ENCODE results near the gene NR2F1-AS1. TPM values are rescaled to one million over a fixed set of nuclear protein-coding genes. Genes with fewer than 3 reads are reported as not detected.

Gene NR2F1-AS1
- total RNA-seq, 2 donors from 2014 or later: 10.5 to 11.9 TPM

DNA sequence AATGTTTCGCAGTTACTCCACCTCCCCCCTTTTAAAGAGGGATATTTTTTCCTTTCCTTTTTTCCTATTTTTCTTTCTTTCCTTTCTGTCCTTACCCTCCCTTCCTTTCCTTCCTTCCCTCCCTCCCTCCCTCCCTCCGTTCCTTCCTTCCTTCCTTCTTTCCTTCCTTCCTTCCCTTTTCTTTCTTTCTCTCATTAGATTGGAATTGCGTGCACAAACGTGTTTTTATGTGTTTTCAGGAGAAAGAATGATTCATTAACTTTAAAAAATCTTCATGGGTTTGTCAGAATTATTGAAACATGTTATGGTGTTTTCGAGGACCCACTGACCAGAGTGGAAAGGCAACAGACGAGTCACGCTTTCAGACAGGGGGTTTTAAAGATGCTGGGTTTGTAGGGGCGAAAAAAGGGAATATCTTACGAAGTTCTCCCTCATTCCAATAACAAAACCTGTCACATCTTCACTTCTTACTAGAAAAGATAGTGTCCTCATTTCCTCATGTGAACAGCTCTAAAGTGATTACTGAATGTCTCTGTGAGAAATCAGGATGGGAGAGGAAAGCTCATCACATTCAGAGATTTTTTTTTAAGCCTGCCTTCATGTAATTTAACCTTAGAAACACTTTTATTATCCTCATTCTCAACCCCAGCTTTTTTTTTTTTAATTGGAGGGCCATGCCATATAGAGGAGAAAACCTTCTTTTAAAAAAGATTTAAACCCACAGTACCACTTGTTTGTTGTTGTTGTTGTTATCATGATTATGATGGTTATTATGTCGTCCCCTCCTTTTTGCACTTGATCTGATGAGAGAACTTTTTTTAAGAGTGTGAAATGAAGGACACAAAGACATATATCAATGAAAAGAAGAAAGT lies 23.9 kb upstream of the NR2F1-AS1 start:
- intact Hi-C loops (cut with DNase I): loop anchor here in 1 of 2 donors (5.0 kb wide), 1 partner anchor 197 kb away; no protein-coding TSS in a partner anchor
- ATAC-seq (no peak), DNase-seq (no peak)

DNA sequence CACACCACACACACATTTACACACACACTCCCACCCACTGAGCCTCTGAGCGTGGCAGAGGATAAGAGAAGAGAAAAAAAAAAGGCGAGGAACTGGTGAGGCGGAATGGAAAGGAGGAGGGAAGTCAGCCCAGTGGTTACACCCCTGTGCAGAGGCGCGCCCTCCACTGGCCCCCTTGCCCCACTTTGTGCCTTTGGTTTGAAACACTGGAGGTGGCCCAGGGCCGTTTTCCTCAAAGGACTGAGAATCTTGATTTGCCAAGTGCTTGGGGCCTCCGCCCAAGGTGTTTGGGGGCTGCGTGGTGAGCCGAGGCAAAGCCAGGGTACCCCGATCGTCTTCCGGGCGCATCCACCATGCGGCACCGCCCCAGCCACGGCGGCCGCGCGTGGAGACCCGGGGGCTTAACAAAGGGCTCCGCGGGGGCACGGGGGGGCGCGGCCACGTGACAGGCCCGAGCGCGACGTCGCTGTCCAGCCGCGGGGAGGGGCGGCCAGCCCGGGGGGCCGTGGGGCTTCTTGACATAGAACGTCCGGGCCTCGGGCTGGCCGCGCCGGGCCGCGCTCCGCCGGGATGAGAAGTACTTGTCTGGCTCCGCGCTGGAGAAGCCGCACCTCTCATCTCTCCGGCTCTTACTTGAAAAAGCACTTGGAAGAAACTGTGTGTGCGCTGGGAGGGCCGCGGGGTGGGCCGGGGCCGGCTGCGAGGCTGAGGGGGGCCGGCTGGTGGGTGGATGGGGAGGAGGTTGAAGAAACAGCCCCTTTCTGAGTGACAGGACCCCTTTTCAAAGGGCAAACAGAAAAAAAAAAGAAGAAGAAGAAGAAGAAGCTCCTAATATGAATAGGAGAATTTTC lies 23.0 kb upstream of the NR2F1-AS1 start:
- intact Hi-C loops (cut with DNase I): no loop called here
- DNase-seq (no peak), ATAC-seq (peak; percentile 50 to 54)

DNA sequence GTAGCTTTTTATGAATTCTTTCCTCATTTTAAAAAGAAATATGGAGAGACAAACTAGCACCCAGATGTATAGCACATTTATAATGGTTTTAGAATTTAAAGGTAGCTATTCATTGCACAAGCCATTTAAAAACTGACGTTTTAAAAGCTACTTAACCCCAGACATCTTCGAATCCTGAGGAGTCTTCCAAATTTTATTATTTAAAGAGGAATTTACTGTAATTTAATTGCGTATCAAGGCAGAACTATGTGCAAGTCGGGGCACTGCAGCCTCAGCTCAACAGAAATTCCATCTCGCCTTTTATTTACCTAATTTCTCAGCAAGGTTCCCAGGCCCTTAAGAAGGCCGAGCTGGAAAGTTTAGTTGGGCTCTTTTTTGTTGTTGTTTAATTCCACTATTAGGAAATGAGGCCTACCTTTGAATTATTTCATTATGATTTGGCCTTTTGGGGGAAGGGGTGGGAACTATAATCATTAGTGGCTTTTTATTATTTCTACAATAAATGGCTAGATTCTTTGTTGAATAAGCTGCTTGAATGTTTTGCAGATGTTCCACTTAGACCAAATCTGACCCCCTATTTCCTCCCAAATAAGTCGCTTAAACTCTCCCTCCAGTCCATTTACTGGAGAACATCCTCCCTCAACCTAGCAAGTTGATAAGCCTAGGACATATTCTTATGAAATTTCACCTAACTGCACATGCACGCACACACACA lies 22.2 kb upstream of the NR2F1-AS1 start:
- intact Hi-C loops (cut with DNase I): no loop called here
- ATAC-seq: no peak

GRCh38 chr5:93602241-93603077 lies 21.4 kb upstream of the NR2F1-AS1 start:
- intact Hi-C loops (cut with DNase I): no loop called here
- peak; percentile 14 to 42 for ATAC-seq
- no peak for DNase-seq

More for the DNA sequence above, 22.2 kb upstream of the NR2F1-AS1 start:
- DNase-seq: no peak

DNA sequence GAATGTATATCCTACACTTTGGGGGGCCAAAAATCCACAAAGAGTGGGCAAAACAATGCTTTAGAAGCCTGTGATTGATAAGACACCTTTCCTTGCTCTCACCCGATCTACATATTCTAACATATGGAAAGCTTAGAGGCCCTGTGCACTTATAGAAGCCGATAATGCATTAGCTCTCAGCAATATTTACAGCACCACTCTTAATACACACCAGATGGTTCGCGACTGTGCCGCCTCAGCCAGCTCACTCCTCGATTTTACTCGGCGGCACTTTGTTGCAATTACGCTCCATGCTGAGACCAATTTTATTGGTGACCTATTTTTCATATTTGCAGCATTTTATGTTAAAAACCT lies 20.8 kb upstream of the NR2F1-AS1 start:
- DNase-seq (no peak), ATAC-seq (no peak)
- intact Hi-C loops (cut with DNase I): loop anchor here in 1 of 2 donors (2.0 kb wide), 1 partner anchor 75 kb away; no protein-coding TSS in a partner anchor

DNA sequence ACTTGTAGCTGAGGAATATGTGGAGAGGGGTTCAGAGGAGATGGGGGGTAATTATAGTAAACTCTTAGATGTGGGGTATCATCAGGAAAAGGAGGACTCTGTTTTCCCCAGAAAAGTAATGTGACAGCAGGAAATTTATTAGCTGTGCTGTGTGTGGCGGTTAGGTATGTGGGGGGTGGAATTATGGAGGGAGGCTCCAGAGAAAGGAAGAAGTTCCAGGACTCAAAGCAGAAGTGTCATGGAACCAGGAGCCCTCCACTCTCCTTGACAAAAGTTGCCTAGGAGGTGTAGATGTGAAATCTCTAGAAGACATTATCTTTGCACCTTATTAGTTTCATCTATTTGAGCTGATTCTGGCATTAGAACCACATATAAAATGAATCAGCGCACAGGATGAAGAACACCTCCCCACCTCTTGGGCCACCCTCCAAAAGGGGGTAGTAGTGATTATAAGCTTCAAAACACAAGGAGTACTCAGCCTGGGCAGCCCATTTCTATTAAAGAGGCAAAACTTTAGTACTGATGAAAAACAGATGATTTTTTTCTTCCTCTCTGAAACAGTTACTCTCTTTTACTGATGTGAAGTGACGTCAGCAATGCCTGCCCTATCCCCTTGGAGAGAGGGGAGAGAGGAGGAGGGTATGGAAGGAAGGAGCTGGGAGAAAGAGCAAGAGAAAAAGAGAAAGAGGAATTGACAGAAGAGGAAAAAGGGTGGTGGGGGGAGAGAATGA lies 20.2 kb upstream of the NR2F1-AS1 start:
- ATAC-seq: no peak
- intact Hi-C loops (cut with DNase I): loop anchor here in 1 of 2 donors (2.0 kb wide), 1 partner anchor 76 kb away; no protein-coding TSS in a partner anchor
- DNase-seq: no peak

GRCh38 chr5:93600409-93601070 lies 19.5 kb upstream of the NR2F1-AS1 start:
- intact Hi-C loops (cut with DNase I): loop anchor here in 1 of 2 donors (2.0 kb wide), 1 partner anchor 76 kb away; no protein-coding TSS in a partner anchor
- DNase-seq (no peak), ATAC-seq (no peak)

DNA sequence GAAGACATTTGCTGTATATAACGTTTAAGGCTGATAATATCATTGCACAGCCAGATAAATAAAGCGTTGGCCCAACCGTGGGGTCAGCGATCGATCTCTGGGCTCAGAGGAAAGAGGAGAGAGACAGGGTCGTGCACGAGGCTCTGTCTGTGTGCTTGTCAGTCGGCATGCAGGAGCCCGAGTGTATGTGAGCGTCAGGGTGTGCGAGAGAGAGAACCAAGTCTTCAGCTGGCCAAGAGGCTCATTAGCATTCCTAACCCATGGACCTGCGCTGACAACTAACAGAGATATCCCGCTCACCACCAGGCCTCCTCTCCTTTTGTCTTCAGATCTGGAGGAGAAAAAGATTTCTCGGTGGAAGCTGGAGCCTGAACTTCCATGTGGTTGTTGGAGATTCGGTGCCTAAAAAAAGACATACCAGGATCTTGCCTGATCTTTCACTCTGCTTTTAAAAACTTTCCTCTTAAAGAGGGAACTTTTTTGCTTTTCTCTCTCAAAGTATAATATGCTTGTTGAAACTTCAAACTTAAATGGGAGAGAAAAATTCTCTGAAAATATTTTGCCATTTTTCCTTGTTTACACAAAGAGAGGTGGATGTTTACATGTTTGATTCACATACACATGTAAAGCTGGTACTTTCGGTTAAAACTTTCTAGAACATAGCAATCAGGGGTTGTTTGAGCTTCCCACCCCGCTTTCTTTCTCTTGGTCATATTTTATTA lies 18.5 kb upstream of the NR2F1-AS1 start:
- DNase-seq: peak; percentile 34
- intact Hi-C loops (cut with DNase I): loop anchor here in 1 of 2 donors (2.0 kb wide), 1 partner anchor 77 kb away; no protein-coding TSS in a partner anchor
- ATAC-seq: peak; percentile 58 to 60

GRCh38 chr5:93599001-93599379 lies 18.0 kb upstream of the NR2F1-AS1 start:
- ATAC-seq: no peak
- no peak for DNase-seq
- intact Hi-C loops (cut with DNase I): no loop called here

- intact Hi-C loops (cut with DNase I): no loop called here
- no peak for DNase-seq
These were observed 17.3 kb upstream of the NR2F1-AS1 start for GRCh38 chr5:93598091-93599000.

DNA sequence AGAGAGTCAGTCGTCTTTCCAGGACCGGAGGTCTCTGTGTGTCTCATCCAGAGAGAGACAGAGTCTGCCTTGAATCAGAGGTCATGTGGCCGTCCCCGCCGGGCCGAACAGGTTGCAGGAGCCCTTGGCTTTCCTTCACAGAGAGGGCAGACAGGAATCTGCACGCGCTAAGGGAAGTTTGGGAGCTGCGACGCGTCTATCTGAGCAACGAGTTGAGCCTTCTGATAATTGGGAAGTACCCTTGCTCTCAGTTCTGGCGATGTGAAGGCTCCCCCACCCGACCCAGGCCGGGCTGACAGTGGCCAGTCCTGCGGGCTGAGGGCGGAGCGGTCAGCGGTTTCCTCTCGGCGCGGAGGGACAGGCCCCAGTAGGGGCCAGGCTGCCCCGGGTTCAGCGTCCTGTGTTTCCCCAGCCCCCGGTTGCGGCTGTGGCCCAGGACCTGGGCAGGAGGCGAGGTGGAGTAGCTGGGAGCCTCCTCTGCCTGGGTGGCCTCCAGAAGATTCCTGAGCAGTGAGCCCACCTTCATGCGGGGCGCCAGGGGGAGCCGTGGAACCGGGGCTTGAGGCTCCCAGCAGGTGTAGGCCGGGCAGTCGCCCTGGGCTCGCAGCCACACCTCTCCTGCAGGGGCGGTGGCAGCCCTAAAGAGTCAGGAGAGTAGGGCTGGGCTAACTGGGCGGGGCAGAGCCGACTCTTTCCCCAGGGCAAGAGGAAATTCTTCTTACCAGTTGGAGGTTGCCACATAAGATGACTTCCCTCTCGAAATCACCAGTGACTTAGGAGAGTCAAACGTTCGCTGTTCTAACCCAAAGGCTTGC lies 15.9 kb upstream of the NR2F1-AS1 start:
- DNase-seq (no peak), ATAC-seq (peak in 1 of 2 donors; percentile 6)
- intact Hi-C loops (cut with DNase I): no loop called here

More at GRCh38 chr5:93598091-93599000, 17.3 kb upstream of the NR2F1-AS1 start:
- peak; percentile 24 to 33 for ATAC-seq

GRCh38 chr5:93596310-93596675 lies 15.3 kb upstream of the NR2F1-AS1 start:
- peak in 1 of 2 donors; percentile 36 for ATAC-seq

DNA sequence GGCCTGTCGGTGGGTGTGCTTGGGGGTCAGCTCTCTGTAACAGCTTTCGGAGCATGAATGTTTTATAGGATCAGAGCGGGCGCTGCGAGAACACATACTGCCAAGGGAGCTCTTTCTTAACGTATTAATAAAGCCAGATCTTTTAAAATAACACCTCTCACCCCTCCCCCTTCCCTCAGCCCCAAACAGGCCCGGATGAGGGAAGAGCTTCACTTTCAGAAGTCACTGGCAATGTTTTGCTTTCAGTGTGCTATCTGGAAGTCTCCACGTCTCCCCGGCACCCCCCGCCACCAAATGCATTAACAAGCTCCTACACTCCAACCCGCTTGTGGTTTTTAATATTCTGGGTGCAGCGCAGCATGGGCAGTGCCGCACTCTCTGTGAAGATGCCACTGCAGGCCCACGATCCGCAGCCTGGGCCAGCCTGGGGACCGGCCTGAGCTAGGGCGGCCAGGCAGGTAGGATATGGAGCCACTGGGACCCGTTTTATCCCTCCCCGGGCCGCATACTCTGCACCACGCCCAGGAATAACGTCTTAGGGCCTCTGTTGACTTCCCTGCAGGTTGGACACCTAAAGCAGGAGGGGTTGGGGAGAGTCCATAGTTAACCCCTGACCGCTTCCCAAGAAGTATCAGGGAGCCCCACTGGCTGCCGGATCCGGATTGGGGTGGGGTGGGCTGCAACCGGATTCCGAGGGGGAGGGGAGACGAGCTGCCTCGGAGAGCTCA lies 14.6 kb upstream of the NR2F1-AS1 start:
- no peak for ATAC-seq
- no peak for DNase-seq
- intact Hi-C loops (cut with DNase I): no loop called here

More at GRCh38 chr5:93596310-93596675, 15.3 kb upstream of the NR2F1-AS1 start:
- intact Hi-C loops (cut with DNase I): no loop called here
- DNase-seq: no peak
